ENCODE results near the gene RPS5.

DNA sequence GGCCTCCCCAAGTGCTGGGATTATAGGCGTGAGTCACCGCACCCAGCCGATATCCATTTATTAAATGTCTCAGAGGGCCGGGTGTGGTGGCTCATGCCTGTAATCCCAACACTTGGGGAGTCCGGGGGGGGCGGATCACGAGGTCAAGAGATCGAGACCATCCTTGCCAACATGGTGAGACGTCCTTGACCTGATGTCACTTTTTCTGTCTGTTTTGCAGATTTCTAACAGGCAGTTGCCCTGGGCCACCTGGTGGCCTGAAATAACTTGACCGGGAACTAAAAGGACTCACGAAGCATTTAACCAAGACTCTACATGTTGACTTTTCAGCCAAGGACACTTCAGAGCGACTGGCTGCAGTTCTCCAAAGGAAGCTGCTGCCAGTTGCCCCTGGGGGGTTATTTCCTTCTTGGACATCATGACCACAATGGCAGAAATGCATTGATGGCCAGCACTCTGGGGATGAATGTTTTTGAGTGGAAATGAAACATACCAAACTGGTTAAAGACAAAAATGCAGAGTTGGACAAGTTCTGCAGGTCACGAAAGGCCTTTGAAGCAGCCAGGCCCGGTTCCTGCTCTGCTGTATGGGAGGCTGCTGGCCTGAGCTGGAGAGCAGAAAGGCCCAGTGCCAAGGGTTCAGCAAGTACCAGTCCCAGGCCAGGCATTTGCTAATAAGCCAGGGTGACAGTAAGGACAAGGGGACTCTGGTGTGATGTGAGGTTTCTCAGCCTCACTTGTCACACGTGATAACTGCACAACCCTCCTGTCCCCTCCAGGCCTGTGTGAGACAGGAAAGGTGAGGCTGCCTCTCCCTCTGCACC, 14.5 kb upstream of the RPS5 start:
- TF ChIP-seq, protein P1, sequence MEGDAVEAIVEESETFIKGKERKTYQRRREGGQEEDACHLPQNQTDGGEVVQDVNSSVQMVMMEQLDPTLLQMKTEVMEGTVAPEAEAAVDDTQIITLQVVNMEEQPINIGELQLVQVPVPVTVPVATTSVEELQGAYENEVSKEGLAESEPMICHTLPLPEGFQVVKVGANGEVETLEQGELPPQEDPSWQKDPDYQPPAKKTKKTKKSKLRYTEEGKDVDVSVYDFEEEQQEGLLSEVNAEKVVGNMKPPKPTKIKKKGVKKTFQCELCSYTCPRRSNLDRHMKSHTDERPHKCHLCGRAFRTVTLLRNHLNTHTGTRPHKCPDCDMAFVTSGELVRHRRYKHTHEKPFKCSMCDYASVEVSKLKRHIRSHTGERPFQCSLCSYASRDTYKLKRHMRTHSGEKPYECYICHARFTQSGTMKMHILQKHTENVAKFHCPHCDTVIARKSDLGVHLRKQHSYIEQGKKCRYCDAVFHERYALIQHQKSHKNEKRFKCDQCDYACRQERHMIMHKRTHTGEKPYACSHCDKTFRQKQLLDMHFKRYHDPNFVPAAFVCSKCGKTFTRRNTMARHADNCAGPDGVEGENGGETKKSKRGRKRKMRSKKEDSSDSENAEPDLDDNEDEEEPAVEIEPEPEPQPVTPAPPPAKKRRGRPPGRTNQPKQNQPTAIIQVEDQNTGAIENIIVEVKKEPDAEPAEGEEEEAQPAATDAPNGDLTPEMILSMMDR (IDR thresholded peaks at IDR 0.05) = no peak
- TF ChIP-seq POLR2A (IDR thresholded peaks at IDR 0.05) (no peak), POLR2AphosphoS5 (IDR thresholded peaks at IDR 0.05; ENCODE audit: insufficient read depth in 1 of 2, low read depth in 1 of 2) (no peak)
